Psoas muscle (tissue), 8 donors: ENCODE data around the gene FBXL13. TPM values are rescaled to one million over a fixed set of nuclear protein-coding genes. Genes with fewer than 3 reads are reported as not detected.

Experiments
- ATAC-seq, 4 donors: fragments of 200-7000 bp; cut with Tn5 transposase; one replicate each; pipeline ENCODE4 v1.9.1; 2020; ENCODE audit warnings: moderate library complexity in 3 of 4, mild to moderate bottlenecking in 2 of 4
- DNase-seq, 2 donors: peaks; one replicate each; pipeline ENCODE4 v3.0.0-alpha.2; 2020
- H3K27ac ChIP-seq: fragments of 200-600 bp; one replicate; pipeline ENCODE4 v1.8.0; 2022
- H3K27me3 ChIP-seq, 3 donors: fragments of 200-600 bp in 1 of 3; one replicate each; pipeline versions ENCODE4 v1.6.1 to v1.8.0; 2013 to 2022; ENCODE audit warnings: low read length in 2 of 3, mild to moderate bottlenecking in 2 of 3, moderate library complexity in 1 of 3; ENCODE audit not compliant: insufficient read depth in 3 of 3
- H3K36me3 ChIP-seq, 2 donors: fragments of 200-600 bp in 1 of 2; one replicate each; pipeline versions ENCODE4 v1.6.1 to v1.8.0; 2013 to 2022; ENCODE audit warnings: low read depth in 1 of 2, mild to moderate bottlenecking in 1 of 2, moderate library complexity in 1 of 2; ENCODE audit not compliant: insufficient read depth in 1 of 2
- H3K4me1 ChIP-seq: fragments of 200-600 bp; one replicate; pipeline ENCODE4 v1.8.0; 2022
- H3K4me3 ChIP-seq: fragments of 200-600 bp; one replicate; pipeline ENCODE4 v1.8.0; 2022; ENCODE audit warnings: mild to moderate bottlenecking
- H3K9me3 ChIP-seq: fragments of 200-600 bp; one replicate; pipeline ENCODE4 v1.8.0; 2022
- WGBS, 3 donors: extraction: QIAGEN DNeasy Blood & Tissue Kit; methylation state at CpG; one replicate each; pipeline versions ENCODE4 v1.1.6 to v1.1.7; 2013; 5-methylcytosine and 5-hydroxymethylcytosine counted together
- intact Hi-C, 2 donors: fragments of 100-400 bp; cut with DNase I; formaldehyde crosslinking; loops; one replicate each; pipeline versions ENCODE4 v1.11.0 to v1.14.2; 2022
- polyA plus RNA-seq, 3 donors: library from polyadenylated mRNA; stranded (reverse); fragments of 200-250 nt; gene quantifications; one replicate each; pipeline ENCODE4 v1.2.3, GENCODE V29; 2013
- total RNA-seq, 4 donors: library from RNA; stranded (reverse); fragmentation: NEBNext Ultra II Directional in 2 of 4; extraction: Animal tissue kit (Norgen Biotek cat#: 25700) in 2 of 4; gene quantifications; one replicate each; pipeline versions ENCODE4 v1.2.1 to v1.2.4, GENCODE V29; 2021 to 2023
- TF ChIP-seq, protein P1 (sequence below): fragments of 200-600 bp; IDR thresholded peaks from one replicate; pipeline ENCODE4 v1.8.0; 2022; ENCODE audit warnings: antibody characterized with exemption
- donor health status: healthy with polysubstance abuse.
- donor health status: DM: no; HTN: no; CAD: no; lungs with moderate emphysema.
- donor health status: Bipolar disorder and iron deficiency.
- donor health status: healthy.
- donor health status: DM: yes; HTN: yes; CAD: no.
- donor health status: DM: no; HTN: no; CAD: no.
- donor health status: DM: no; HTN: no; CAD: no.
- donor health status: DM: yes; HTN: yes; CAD: no.

The FBXL13 gene
- total and polyA plus RNA-seq, 7 donors: 0.13 to 0.52 (median 0.28) TPM; not detected in 1

- H3K27ac ChIP-seq: no peak overlapping the region
- 29 to 49% (median 35%) methylated on average over 4 of the region's 4 CpGs for WGBS, 3 donors
- ATAC-seq: no peak
Observed at GRCh38 chr7:102859084-102859798, 215.4 kb downstream of the FBXL13 start.

GRCh38 chr7:102856036-102856435, 218.6 kb downstream of the FBXL13 start:
- Histone ChIP-seq H3K36me3 (peaks cover 0 to 7% of the 10 kb centered on the region in 2 donors), H3K4me1 (no peaks in the 10 kb centered on the region), H3K4me3 (no peak overlapping the region), H3K27ac (no peak overlapping the region), H3K9me3 (no peaks in the 10 kb centered on the region), H3K27me3 (no peaks in the 10 kb centered on the region)
- TF ChIP-seq, protein P1, sequence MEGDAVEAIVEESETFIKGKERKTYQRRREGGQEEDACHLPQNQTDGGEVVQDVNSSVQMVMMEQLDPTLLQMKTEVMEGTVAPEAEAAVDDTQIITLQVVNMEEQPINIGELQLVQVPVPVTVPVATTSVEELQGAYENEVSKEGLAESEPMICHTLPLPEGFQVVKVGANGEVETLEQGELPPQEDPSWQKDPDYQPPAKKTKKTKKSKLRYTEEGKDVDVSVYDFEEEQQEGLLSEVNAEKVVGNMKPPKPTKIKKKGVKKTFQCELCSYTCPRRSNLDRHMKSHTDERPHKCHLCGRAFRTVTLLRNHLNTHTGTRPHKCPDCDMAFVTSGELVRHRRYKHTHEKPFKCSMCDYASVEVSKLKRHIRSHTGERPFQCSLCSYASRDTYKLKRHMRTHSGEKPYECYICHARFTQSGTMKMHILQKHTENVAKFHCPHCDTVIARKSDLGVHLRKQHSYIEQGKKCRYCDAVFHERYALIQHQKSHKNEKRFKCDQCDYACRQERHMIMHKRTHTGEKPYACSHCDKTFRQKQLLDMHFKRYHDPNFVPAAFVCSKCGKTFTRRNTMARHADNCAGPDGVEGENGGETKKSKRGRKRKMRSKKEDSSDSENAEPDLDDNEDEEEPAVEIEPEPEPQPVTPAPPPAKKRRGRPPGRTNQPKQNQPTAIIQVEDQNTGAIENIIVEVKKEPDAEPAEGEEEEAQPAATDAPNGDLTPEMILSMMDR: no peak
- ATAC-seq: no peak
- intact Hi-C loops: no loop called here
- DNase-seq: no peak

More at GRCh38 chr7:102859084-102859798, 215.4 kb downstream of the FBXL13 start:
- DNase-seq: no peak
- Histone ChIP-seq H3K4me1 (no peaks in the 10 kb centered on the region), H3K9me3 (no peaks in the 10 kb centered on the region), H3K36me3 (no peaks in the 10 kb centered on the region), H3K4me3 (no peak overlapping the region), H3K27me3 (no peaks in the 10 kb centered on the region)
- intact Hi-C loops: no loop called here
- TF ChIP-seq, protein P1: no peak

DNA sequence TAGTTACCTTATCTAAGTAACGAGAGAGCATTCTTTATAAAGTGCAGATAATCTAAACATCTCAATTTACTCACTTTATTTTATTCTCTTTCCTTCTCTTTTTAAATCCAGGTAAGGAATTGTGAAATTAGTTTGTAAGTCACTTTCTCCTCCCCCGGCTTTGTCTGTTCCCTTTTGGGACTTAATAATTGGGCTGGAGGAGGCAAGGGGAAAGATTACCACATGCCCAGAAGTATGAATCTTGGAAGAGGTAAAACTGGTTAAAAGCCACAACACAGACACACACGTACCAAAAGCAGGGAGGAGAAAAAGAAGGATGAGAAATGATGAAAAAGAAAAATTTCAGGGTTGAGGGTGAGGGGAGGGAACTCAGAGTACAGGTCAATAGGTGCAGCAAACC, 225.1 kb downstream of the FBXL13 start:
- TF ChIP-seq, protein P1: no peak
- Histone ChIP-seq H3K4me3 (no peak overlapping the region), H3K9me3 (no peaks in the 10 kb centered on the region), H3K27ac (no peak overlapping the region), H3K27me3 (no peaks in the 10 kb centered on the region), H3K36me3 (peaks cover 0 to 7% of the 10 kb centered on the region in 2 donors), H3K4me1 (no peaks in the 10 kb centered on the region)
- ATAC-seq (no peak), DNase-seq (no peak)
- intact Hi-C loops: no loop called here
- 79 to 89% (median 84%) methylated on average over 3 of the region's 3 CpGs for WGBS, 3 donors

- ATAC-seq: no peak
- Histone ChIP-seq H3K4me1 (no peaks in the 10 kb centered on the region), H3K27me3 (no peaks in the 10 kb centered on the region), H3K4me3 (no peak overlapping the region), H3K27ac (no peak overlapping the region), H3K9me3 (no peaks in the 10 kb centered on the region), H3K36me3 (peaks cover 0 to 7% of the 10 kb centered on the region in 2 donors)
- 76 to 79% (median 78%) methylated on average over 5 of the region's 5 CpGs for WGBS, 3 donors
- TF ChIP-seq, protein P1: no peak
- DNase-seq: no peak
- intact Hi-C loops: no loop called here
Observed at GRCh38 chr7:102849079-102849478, 225.5 kb downstream of the FBXL13 start.

DNA sequence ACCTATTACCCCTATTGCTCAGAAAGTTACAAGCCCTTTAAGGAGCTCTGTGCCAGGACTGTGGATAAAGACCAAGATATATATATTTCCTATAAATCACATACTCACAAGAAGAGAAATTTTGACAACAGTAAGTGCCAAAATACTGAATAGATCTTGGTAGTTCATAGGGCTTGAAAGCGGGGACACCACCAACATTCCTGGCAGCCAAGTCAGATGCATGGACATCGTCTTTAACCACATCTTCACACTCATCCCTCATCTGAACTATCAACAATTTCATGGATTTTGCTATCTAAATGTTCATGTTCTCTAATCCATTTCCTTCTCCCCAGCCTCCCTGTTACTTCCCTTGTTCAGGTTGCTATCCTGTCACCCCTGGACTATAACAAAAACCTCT, 229.2 kb downstream of the FBXL13 start:
- ATAC-seq: no peak
- no peak for DNase-seq
- intact Hi-C loops: no loop called here
- Histone ChIP-seq H3K4me3 (no peak overlapping the region), H3K36me3 (no peaks in the 10 kb centered on the region), H3K9me3 (no peaks in the 10 kb centered on the region), H3K4me1 (no peaks in the 10 kb centered on the region), H3K27ac (no peak overlapping the region), H3K27me3 (no peaks in the 10 kb centered on the region)
- TF ChIP-seq, protein P1: no peak
- WGBS, 3 donors: 80 to 93% (median 88%) methylated on average over 2 of the region's 2 CpGs
